D341Med (cell line): ENCODE measurements around the gene BRI3.
"Not testable (repeated sequence)": the region's sequence is repeated elsewhere in the genome, so short reads cannot be mapped to it uniquely, and the experiment has no call there.

ENCODE experiments used
- DNase-seq: peaks from one replicate; pipeline ENCODE4 v3.0.0; 2012; ENCODE audit warnings: low spot score

The BRI3 gene

DNA sequence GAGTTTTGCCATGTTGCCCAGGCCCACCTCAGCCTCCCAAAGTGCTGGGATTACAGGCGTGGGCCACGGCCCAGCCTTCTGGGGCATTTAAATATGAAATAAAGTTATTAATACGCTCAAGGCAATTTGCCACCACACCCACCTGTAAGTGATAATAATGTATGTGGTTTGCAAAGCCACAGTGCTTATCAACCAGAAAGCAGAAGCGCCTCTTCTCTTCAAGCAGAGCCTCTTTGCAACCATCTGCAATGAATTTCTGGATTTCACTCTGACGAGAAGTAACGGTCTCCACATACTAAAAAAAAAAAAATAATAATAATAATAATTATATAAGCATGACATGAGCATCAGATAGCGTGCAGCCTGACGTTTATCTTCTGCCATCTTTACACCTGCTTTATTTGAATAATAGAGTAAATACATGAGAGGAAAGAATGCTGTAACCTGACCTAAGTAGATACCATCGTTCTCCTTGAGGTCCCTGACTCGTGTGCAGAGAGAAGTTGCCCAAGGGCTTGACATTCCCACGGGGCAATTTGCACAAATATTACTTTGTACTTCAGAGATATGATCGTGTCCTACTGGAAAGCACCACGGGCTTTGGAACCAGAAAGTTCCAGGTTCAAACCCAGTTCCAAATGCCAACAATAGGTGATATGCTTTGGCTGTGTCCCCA is 34.0 kb downstream of the BRI3 start:
- DNase-seq: no peak

DNA sequence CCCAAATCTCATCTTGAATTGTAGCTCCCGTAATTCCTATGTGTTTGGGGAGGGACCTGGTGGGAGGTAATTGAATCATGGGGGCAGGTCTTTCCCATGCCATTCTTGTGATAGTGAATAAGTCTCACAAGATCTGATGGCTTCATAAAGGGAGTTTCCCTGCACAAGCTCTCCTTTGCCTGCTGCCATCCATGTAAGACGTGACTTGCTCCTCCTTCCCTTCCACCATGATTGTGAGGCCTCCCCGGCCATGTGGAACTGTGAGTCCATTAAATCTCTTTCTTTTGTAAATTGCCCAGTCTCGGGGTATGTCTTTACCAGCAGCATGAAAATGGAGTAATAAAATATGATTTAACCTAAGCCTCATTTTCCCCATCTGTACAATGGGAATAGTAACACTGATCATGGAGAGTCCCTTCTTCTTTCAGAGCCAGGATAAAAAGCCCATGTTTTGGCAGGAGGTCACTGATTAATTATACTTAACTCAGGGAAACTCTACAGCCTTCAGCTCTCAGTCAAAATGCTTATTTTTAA is 34.6 kb downstream of the BRI3 start:
- DNase-seq: not testable (repeated sequence)

GRCh38 chr7:98317366-98318040 is 36.0 kb downstream of the BRI3 start:
- DNase-seq: no peak

DNA sequence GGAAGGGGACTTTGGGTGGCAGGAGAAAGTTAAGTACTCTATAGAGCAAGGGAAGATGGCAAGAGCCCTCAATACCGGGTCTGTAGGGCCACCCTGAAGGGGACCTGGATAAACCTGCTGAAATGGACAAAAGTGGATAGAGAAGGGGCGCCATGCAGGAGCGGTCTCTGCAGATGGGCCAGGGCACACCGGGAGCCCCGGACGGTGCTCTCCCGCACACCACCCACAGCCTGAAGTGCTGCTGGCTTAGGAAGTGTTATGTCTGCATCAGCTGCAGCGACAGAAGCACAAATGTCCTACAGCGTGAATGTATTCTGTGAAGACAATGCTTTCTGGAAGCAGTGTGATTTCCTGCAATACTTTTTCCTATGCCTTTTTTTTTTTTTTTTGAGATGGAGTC is 37.7 kb downstream of the BRI3 start:
- no peak for DNase-seq

GRCh38 chr7:98321301-98321700 is 39.8 kb downstream of the BRI3 start:
- DNase-seq: no peak

DNA sequence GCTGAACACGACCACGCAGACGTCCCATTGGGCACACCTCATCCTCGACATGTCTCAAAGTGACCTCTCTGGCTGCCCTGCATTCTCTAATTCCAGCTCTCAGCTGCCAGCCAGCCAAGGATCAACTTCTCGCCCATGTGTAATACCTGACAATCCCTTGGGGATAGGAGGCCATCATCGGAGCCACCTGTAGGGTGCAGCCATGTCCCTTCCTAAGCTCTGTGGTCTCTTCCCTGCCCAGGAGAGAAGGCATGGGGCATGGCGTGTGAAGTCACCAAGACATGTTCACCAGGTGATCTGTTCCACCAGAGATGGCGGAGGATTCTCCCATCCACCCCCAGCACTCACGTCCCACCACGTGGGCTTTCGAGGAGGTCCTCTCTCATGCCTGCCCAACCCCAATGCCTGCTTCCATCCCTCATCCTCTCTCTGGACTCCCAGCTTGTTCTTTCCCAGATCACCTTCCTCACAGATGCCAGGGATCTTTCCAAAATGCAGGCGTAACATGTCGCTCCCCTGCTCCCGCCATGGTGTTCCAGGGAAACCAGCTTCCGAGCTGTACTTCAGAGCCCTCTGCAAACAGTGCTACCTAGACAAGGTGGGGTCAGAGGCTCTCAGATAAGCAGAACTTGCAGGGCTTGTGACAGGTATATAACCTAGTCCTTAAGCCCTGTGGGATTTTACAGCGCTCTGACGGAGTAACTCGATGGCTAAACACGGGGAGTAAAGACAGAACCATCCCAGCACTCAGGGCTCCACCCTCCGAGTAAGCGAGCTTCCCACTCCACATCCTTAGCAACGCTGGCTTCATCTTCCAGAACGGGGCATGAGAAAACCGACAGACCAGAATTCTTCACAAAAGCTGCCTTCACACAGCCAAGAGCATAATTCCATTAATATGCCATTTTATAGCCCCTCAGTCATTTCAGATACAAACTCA is 41.1 kb downstream of the BRI3 start:
- DNase-seq: no peak

DNA sequence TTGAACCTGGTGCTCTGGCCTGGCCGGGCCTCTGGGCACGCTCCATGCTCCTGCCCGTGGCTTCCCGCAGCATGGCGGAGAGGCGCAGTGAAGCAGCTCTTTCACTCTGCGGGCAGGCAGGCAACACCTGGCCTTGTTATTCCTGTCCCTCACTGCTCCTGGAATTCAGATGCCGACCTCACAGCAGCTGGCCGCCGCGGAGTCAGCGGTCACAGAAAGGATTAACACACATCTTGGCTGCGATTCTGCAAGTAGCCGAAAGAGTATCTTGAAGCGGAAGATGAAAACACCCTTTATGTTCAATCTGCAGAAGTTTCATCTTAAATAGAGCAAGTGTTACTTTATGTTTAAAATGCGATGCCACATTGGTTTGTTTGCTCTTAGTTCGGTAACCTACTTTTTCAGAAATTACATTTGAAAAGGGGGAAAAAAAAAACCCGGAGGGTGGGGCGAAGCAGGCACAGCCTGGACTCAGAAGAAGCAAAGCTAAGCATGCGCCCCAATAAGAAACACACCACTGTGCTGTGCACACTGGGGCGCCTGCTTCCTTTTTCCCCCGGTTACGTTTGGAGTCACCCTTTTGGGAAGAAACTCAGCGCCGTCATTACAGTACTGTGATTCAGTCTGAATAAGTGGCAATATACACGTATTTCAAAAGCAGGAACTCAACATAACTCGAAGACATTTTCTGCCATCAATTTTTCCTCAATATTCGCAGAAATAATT is 42.3 kb downstream of the BRI3 start:
- DNase-seq: no peak

DNA sequence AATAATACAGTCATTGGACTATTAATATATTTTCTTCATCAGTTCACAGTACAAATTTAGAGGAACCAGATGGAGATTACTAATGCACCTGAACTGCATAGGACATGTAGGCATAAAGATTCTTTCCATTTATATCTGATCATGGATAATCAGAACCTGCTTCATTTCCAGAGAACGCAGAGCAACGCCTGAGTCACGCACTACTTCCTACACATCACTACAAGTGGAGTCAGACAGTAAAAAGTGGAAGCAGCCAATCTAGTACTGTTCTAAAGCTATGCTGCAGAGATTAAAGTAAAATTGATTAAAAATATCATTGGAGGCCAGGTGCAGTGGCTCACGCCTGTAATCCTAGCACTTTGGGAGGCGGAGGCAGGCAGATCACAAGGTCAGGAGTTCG is 43.3 kb downstream of the BRI3 start:
- DNase-seq: no peak

DNA sequence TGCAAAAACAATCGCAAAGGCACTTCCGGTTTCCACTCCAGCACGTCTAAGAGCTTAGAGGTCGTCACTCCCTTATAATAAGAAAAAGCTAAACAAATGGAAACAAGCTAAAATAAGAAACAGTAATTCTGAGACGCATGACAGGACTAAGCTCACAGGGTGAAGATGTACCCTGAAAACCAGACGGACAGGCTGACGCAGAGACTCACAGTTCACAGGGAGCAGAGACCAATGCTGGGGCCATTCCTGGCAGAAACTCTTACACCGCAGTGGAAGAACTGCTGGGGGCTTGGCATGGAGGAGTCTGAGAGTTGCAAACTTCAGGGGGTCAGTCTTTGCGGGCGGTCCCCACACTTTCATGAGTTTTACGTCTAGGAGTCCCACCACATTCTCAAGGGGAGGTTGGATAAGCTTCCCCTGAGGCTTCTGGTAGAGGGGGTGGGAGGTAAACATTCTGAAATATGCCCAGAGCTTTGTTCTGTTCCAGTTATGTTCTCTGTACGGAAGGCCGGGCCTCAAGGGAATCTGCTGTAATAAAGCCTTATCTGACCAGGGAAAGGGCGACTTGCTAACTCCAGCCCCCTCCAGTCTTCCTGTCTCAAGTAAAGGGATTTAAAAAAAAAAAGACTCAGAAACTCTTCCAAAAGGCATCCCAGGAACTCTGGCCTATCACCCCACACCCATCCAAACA is 47.8 kb downstream of the BRI3 start:
- no peak for DNase-seq

GRCh38 chr7:98329791-98330373 is 48.4 kb downstream of the BRI3 start:
- no peak for DNase-seq

- DNase-seq: no peak
These were observed 49.5 kb downstream of the BRI3 start for GRCh38 chr7:98330926-98331529.

DNA sequence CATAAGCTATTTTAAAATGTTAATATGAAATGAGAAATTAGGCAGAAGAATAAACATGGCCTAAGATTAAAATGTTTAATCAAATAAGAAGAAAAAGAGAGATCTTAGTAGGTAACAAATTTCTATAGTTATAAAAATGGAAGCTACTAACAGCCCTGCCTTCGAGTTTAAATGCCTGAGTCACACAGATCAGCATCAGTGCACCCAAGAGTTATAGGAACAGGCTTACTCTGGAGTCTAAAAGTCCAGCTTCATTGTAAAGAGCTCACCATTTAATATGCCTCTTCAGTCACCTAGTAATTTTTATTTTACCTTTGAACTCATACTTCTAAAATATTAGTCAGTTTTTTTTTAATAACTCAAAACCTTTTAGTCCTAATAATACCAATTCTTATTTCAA is 52.6 kb downstream of the BRI3 start:
- DNase-seq: no peak

- DNase-seq: no peak
These were observed 54.0 kb downstream of the BRI3 start for GRCh38 chr7:98335411-98335977.

- no peak for DNase-seq
These were observed 57.0 kb downstream of the BRI3 start for GRCh38 chr7:98338441-98338840.

DNA sequence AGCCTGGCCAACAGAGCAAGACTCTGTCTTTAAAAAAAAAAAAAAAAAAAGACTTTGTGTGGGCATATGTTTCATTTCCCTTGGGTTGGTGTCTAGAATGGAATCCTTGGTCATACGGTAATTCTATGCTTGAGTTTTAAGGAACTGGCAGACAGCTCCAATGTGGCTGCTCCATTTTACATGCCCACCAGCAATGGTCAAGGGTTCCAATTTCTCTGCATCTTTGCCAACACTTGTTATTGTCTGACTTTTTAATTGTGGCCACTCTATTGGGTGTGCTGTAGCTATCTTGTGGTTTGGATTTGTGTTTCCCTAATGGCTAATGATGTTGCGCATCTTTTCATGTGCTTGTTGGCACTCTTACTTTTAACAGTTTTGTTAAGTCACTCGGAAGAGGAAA is 57.6 kb downstream of the BRI3 start:
- no peak for DNase-seq

DNA sequence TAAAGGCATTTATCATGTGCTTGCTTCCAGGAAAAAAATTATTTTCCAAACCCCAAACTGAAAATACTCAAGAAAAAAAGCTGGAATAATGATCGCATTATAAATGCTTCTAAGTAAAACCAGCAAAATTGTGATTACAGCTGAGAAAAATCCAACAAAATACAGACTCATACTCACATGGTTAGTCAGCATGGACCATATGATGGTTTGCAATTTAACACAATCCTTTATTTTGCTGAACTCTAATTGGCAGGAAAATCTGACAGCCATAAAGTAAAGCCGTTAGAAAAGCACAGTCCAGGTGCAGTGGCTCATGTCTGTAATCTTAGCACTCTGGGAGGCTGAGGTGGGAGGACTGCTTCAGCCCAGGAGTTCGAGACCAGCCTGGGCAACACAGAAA is 59.6 kb downstream of the BRI3 start:
- no peak for DNase-seq
